Neural crest cell (in vitro differentiated cells): Measurements from ENCODE around the gene PANX1. TPM values are rescaled to one million over a fixed set of nuclear protein-coding genes. Genes with fewer than 3 reads are reported as not detected.

Experiments used
- DNase-seq: peaks from one replicate; pipeline ENCODE4 v3.0.0; 2021; ENCODE audit warnings: low read depth, mixed read lengths, low spot score
- H3K27ac Mint-ChIP-seq: one replicate; pipeline ENCODE4 v1.8.0; 2021; ENCODE audit warnings: mild to moderate bottlenecking, mixed read lengths; ENCODE audit not compliant: unreplicated experiment
- H3K27me3 Mint-ChIP-seq: 2 replicates; pipeline ENCODE4 v1.8.0; 2021; ENCODE audit warnings: low read depth, mild to moderate bottlenecking, mixed read lengths
- H3K36me3 Mint-ChIP-seq: 2 replicates; pipeline ENCODE4 v1.8.0; 2021; ENCODE audit warnings: low read depth, mild to moderate bottlenecking, mixed read lengths
- H3K4me1 Mint-ChIP-seq: 2 replicates; pipeline ENCODE4 v1.8.0; 2021; ENCODE audit warnings: mixed read lengths
- H3K4me3 Mint-ChIP-seq: one replicate; pipeline ENCODE4 v1.8.0; 2021; ENCODE audit warnings: mild to moderate bottlenecking, mixed read lengths
- H3K9me3 Mint-ChIP-seq: 2 replicates; pipeline ENCODE4 v1.8.0; 2021; ENCODE audit warnings: mixed read lengths
- CTCF ChIP-seq: fragments of 200-600 bp; sonication (generic); conservative IDR thresholded peaks from 2 replicates; pipeline ENCODE4 v1.5.0; 2021; ENCODE audit warnings: antibody characterized with exemption, mild to moderate bottlenecking
- total RNA-seq: library from RNA; stranded (reverse); gene quantifications from 2 replicates; pipeline ENCODE4 v1.2.1, GENCODE V29; 2021

PANX1 gene
- total RNA-seq, 1 donor from 2014 or later: 43.1 TPM

GRCh38 chr11:94219771-94220170 lies 91.1 kb downstream of the PANX1 start:
- Mint-ChIP-seq H3K27ac (no peak overlapping the region), H3K27me3 (no peaks in the 10 kb centered on the region)
- DNase-seq: no peak

GRCh38 chr11:94224078-94224477 lies 95.4 kb downstream of the PANX1 start:
- Mint-ChIP-seq H3K36me3 (no peaks in the 10 kb centered on the region), H3K4me3 (no peak overlapping the region), H3K27me3 (no peaks in the 10 kb centered on the region), H3K9me3 (peaks cover 18% of the 10 kb centered on the region), H3K4me1 (peaks cover 8% of the 10 kb centered on the region), H3K27ac (no peak overlapping the region)
- TF ChIP-seq CTCF: no peak
- no peak for DNase-seq

More at GRCh38 chr11:94219771-94220170, 91.1 kb downstream of the PANX1 start:
- no peaks in the 10 kb centered on the region for H3K36me3 Mint-ChIP-seq
- H3K4me3 Mint-ChIP-seq: no peak overlapping the region
- TF ChIP-seq CTCF: no peak
- H3K9me3 Mint-ChIP-seq: peaks cover 16% of the 10 kb centered on the region
- H3K4me1 Mint-ChIP-seq: peaks cover 8% of the 10 kb centered on the region

Other genes starting within 250 kb of the PANX1 start
- not detected in 2 replicates for gene HEPHL1, start 107.5 kb upstream of the PANX1 start, total RNA-seq
- gene IZUMO1R, start 175.7 kb downstream of the PANX1 start, total RNA-seq: not detected in 2 replicates